K562 (cell line): Measurements from ENCODE around the gene LEO1. TPM values are rescaled to one million over a fixed set of nuclear protein-coding genes. Genes with fewer than 3 reads are reported as not detected.

Source experiments
- ELF4 ChIP-seq: fragments of 450-650 bp; formaldehyde crosslinking; IDR thresholded peaks from 2 replicates; pipeline ENCODE4 v1.4.0; 2022; ENCODE audit warnings: missing genetic modification characterization
- FIP1L1 ChIP-seq: fragments of 200-400 bp; formaldehyde crosslinking; IDR thresholded peaks from 2 replicates; pipeline ENCODE4 v1.6.1; 2018; ENCODE audit warnings: mild to moderate bottlenecking, low read depth, low read length; ENCODE audit not compliant: poor library complexity, severe bottlenecking
- MXI1 ChIP-seq: IDR thresholded peaks from 2 replicates; pipeline ENCODE4 v1.6.1; 2011; ENCODE audit warnings: low read depth, mild to moderate bottlenecking, improper control_type of control experiment, low read length
- STAG1 ChIP-seq: sonication (generic); formaldehyde crosslinking; IDR thresholded peaks from 2 replicates; pipeline ENCODE4 v1.5.0; 2020; ENCODE audit warnings: missing genetic modification reagents, borderline replicate concordance
- TEAD1 ChIP-seq, 2 experiments: fragments of 450-650 bp in 1 of 2; sonication (generic) in 1 of 2; formaldehyde crosslinking; IDR thresholded peaks; 2 replicates each; pipeline versions ENCODE4 v1.4.0 to v1.8.0; 2020 to 2022; ENCODE audit warnings: mild to moderate bottlenecking in 2 of 2, missing genetic modification reagents in 1 of 2
- ZNF12 ChIP-seq: sonication (generic); formaldehyde crosslinking; IDR thresholded peaks from 2 replicates; pipeline ENCODE4 v1.4.0; 2020; ENCODE audit warnings: mild to moderate bottlenecking, missing genetic modification reagents
- ZNF561 ChIP-seq: fragments of 450-650 bp; formaldehyde crosslinking; conservative IDR thresholded peaks from 2 replicates; pipeline ENCODE4 v1.4.0; 2020; ENCODE audit warnings: mild to moderate bottlenecking, moderate library complexity
- polyA plus RNA-seq, 8 experiments: library from polyadenylated mRNA; depleted of rRNA in 4 of 8; stranded (reverse) in 5 of 8; unstranded in 3 of 8; fragments of >200 nt; fragmentation: Nextera tagmentation in 2 of 8; fragmentation: Illumina TruSeq in 1 of 8; extraction: Ambion mirVana in 2 of 8; extraction: Trizol in 1 of 8; gene quantifications; 2 replicates each; pipeline versions ENCODE4 v1.2.1 to v1.2.3, GENCODE V29; 2011 to 2014; ENCODE audit warnings: inconsistent platforms in 1 of 8, missing spikeins in 1 of 8
- total RNA-seq, 7 experiments: library from RNA; depleted of rRNA in 6 of 7; stranded (reverse); fragments of >200 nt in 6 of 7; fragmentation: Illumina TruSeq in 2 of 7; extraction: Trizol in 2 of 7; gene quantifications; 2 replicates each; pipeline versions ENCODE4 v1.2.1 to v1.2.3, GENCODE V29; 2011 to 2021; ENCODE audit warnings: low replicate concordance in 1 of 7
- TF ChIP-seq, protein P1 (sequence below): fragments of 450-650 bp; IDR thresholded peaks from 2 replicates; pipeline ENCODE4 v1.6.1; 2016; ENCODE audit warnings: missing biosample characterization, missing genetic modification characterization
- TF ChIP-seq, protein P2 (sequence below), 2 experiments: IDR thresholded peaks; 2 replicates each; pipeline ENCODE4 v1.6.1; 2011; ENCODE audit warnings: borderline replicate concordance in 1 of 2, control low read depth in 1 of 2, low read depth in 1 of 2, low read length in 1 of 2, mild to moderate bottlenecking in 1 of 2, mixed read lengths in 1 of 2, moderate library complexity in 1 of 2; ENCODE audit not compliant: insufficient read depth in 1 of 2, insufficient read length in 1 of 2, poor library complexity in 1 of 2, severe bottlenecking in 1 of 2; ENCODE audit errors: extremely low read depth in 1 of 2
- TF ChIP-seq, protein P3 (sequence below), 2 experiments: fragments of 150-350 bp in 1 of 2; IDR thresholded peaks; 2 replicates each; pipeline ENCODE4 v1.6.1; 2012 to 2016; ENCODE audit warnings: low read depth in 2 of 2, low read length in 2 of 2, mild to moderate bottlenecking in 1 of 2, moderate library complexity in 1 of 2
- TF ChIP-seq, protein P4 (sequence below): fragments of 450-650 bp; IDR thresholded peaks from 2 replicates; pipeline ENCODE4 v1.6.1; 2017; ENCODE audit warnings: antibody characterized with exemption, mild to moderate bottlenecking

The LEO1 gene
- total and polyA plus RNA-seq, 9 of the 15 experiments (the other 6 are each of a cell fraction or from before 2014, with no cell fraction given): 8.4 to 48.3 (median 37.9) TPM

DNA sequence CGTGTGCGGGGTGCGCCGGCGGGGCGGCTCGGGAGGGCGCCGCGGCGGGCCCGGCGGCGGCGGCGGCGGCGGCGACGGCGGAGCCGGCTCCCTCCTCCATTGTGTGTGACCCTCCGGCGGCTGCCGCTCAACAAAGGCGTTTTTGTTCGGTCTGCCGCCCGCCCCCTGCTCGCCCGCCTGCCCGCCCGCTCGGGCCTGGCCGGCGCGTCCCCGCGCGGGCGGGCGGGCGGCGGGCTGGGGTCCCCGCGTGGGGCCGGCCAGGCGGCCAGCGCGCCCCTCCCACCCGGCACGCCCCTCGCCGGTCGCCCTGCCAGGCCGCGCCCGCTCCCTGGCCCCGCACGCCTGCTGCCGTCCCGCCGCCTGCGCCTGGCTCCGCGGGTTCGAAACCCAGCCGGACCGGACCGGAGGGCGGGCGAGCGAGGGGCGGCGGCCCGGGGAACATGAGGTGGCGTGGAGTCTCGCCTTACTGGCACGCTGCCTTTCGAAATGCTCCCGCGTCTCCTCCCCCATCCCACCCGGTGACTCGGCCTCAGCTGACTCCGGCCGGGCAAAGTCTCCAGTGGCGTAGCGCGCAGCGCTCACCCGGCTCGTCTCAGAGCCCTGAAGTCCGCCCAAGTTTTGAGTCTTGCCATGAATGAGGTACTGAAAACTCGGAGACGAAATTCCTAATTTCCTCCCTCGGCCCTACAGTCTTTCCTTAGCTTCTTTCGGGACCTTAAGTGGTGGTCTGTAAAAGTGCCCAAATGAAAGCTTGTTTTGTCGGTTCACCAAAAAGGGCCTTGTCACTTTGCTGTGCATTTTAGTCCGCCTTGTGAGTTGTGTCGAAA lies 48.0 kb upstream of the LEO1 start (continued):
- TF ChIP-seq FIP1L1 (no peak), STAG1 (CRISPR knock-in tag) (no peak), MXI1 (no peak), ELF4 (CRISPR knock-in tag) (no peak), ZNF561 (no peak), TEAD1 (CRISPR knock-in tag; IDR thresholded peaks at IDR 0.05) (peak in 1 of 2 experiments; percentile 59; a peak in 1 of 4 replicates), ZNF12 (CRISPR knock-in tag) (no peak)
- TF ChIP-seq, protein P1, sequence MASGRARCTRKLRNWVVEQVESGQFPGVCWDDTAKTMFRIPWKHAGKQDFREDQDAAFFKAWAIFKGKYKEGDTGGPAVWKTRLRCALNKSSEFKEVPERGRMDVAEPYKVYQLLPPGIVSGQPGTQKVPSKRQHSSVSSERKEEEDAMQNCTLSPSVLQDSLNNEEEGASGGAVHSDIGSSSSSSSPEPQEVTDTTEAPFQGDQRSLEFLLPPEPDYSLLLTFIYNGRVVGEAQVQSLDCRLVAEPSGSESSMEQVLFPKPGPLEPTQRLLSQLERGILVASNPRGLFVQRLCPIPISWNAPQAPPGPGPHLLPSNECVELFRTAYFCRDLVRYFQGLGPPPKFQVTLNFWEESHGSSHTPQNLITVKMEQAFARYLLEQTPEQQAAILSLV (tag): no peak
- TF ChIP-seq, protein P2, sequence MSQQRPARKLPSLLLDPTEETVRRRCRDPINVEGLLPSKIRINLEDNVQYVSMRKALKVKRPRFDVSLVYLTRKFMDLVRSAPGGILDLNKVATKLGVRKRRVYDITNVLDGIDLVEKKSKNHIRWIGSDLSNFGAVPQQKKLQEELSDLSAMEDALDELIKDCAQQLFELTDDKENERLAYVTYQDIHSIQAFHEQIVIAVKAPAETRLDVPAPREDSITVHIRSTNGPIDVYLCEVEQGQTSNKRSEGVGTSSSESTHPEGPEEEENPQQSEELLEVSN (IDR thresholded peaks at IDR 0.05; ENCODE audit: borderline replicate concordance in 1 of 2, extremely low read depth in 1 of 2, insufficient read depth in 1 of 2, insufficient read length in 1 of 2, low read depth in 1 of 2, low read length in 1 of 2, poor library complexity in 1 of 2, severe bottlenecking in 1 of 2): peak; percentile 53 to 65
- TF ChIP-seq, protein P3, sequence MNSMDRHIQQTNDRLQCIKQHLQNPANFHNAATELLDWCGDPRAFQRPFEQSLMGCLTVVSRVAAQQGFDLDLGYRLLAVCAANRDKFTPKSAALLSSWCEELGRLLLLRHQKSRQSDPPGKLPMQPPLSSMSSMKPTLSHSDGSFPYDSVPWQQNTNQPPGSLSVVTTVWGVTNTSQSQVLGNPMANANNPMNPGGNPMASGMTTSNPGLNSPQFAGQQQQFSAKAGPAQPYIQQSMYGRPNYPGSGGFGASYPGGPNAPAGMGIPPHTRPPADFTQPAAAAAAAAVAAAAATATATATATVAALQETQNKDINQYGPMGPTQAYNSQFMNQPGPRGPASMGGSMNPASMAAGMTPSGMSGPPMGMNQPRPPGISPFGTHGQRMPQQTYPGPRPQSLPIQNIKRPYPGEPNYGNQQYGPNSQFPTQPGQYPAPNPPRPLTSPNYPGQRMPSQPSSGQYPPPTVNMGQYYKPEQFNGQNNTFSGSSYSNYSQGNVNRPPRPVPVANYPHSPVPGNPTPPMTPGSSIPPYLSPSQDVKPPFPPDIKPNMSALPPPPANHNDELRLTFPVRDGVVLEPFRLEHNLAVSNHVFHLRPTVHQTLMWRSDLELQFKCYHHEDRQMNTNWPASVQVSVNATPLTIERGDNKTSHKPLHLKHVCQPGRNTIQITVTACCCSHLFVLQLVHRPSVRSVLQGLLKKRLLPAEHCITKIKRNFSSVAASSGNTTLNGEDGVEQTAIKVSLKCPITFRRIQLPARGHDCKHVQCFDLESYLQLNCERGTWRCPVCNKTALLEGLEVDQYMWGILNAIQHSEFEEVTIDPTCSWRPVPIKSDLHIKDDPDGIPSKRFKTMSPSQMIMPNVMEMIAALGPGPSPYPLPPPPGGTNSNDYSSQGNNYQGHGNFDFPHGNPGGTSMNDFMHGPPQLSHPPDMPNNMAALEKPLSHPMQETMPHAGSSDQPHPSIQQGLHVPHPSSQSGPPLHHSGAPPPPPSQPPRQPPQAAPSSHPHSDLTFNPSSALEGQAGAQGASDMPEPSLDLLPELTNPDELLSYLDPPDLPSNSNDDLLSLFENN (IDR thresholded peaks at IDR 0.05; ENCODE audit: low read depth in 2 of 2, low read length in 2 of 2): no peak
- TF ChIP-seq, protein P4, sequence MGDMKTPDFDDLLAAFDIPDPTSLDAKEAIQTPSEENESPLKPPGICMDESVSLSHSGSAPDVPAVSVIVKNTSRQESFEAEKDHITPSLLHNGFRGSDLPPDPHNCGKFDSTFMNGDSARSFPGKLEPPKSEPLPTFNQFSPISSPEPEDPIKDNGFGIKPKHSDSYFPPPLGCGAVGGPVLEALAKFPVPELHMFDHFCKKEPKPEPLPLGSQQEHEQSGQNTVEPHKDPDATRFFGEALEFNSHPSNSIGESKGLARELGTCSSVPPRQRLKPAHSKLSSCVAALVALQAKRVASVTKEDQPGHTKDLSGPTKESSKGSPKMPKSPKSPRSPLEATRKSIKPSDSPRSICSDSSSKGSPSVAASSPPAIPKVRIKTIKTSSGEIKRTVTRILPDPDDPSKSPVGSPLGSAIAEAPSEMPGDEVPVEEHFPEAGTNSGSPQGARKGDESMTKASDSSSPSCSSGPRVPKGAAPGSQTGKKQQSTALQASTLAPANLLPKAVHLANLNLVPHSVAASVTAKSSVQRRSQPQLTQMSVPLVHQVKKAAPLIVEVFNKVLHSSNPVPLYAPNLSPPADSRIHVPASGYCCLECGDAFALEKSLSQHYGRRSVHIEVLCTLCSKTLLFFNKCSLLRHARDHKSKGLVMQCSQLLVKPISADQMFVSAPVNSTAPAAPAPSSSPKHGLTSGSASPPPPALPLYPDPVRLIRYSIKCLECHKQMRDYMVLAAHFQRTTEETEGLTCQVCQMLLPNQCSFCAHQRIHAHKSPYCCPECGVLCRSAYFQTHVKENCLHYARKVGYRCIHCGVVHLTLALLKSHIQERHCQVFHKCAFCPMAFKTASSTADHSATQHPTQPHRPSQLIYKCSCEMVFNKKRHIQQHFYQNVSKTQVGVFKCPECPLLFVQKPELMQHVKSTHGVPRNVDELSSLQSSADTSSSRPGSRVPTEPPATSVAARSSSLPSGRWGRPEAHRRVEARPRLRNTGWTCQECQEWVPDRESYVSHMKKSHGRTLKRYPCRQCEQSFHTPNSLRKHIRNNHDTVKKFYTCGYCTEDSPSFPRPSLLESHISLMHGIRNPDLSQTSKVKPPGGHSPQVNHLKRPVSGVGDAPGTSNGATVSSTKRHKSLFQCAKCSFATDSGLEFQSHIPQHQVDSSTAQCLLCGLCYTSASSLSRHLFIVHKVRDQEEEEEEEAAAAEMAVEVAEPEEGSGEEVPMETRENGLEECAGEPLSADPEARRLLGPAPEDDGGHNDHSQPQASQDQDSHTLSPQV: no peak
